ENCODE data around the gene GNB1L. TPM values are rescaled to one million over a fixed set of nuclear protein-coding genes. Genes with fewer than 3 reads are reported as not detected.

GNB1L gene
- total RNA-seq, 1 donor from 2014 or later = 5.0 TPM

DNA sequence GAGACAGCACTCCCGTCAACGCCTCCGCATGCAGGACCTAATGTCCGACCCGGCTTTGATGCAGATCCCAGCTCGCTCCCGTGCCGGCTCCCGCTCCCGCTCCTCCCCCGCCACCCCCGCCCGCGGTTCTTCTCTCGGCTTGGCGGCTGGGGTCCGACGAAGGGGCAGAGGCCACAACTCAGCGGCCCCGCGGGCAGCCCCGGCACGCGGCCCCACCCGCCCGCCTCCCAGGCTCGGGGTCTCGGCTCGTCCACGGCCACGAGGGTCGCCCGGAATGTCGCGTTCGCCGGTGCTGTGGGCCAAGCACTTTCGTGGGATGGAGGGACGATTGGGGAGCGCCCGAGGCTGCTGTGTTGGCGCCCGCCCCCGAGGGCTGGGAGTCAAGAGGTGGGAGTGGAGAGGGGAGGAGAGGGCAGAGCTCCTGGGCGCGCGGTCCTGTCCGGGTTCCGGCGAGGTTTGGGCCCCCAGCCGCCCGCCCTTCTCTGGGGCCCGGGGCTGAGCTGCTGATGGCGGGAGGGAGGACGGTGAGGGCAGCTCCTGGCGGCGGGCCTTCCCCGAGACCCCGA lies 99.4 kb downstream of the GNB1L start:
- no peak for DNase-seq
- H3K9me3 Mint-ChIP-seq (ENCODE audit: unreplicated experiment) = peaks cover 11% of the 10 kb centered on the region
- peaks cover 15% of the 10 kb centered on the region for H3K4me1 Mint-ChIP-seq (ENCODE audit: low read depth, unreplicated experiment)
- no peak overlapping the region for H3K27ac Mint-ChIP-seq (ENCODE audit: unreplicated experiment)
- no peak for TF ChIP-seq CTCF (IDR thresholded peaks at IDR 0.05; ENCODE audit: partially characterized antibody, unreplicated experiment)
- no peak overlapping the region for H3K4me3 Mint-ChIP-seq (ENCODE audit: unreplicated experiment)
- peaks cover 4% of the 10 kb centered on the region for H3K36me3 Mint-ChIP-seq (ENCODE audit: unreplicated experiment)
- peaks cover 48% of the 10 kb centered on the region for H3K27me3 Mint-ChIP-seq (ENCODE audit: unreplicated experiment)

DNA sequence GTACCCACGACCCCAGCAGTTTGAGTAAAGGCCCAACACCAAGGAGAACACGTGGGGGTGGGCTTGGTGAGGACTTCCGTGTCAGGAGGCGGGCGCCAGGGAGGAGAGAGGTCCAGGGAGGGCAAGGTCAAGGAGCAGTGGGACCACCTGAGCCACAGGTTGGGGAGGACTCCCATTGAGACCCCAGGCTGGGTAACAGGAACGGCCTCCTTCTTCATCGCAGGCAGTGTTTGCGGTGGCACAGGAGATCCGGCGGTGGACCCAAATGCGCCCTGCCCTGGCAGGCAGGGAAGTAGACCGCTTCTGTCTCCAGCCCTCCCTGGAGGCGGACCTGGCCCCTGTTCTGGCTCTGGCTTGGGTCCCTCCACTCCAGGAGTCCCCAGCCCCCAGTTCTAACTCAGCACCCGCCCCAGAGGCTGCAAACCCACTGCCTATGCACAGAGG lies 100.0 kb downstream of the GNB1L start:
- H3K27me3 Mint-ChIP-seq (ENCODE audit: unreplicated experiment) = peaks cover 43% of the 10 kb centered on the region
- DNase-seq = no peak
- no peak for TF ChIP-seq CTCF (IDR thresholded peaks at IDR 0.05; ENCODE audit: partially characterized antibody, unreplicated experiment)
- peak overlapping the region; percentile 15 for H3K4me3 Mint-ChIP-seq (ENCODE audit: unreplicated experiment)
- H3K9me3 Mint-ChIP-seq (ENCODE audit: unreplicated experiment) = peaks cover 6% of the 10 kb centered on the region
- no peak overlapping the region for H3K27ac Mint-ChIP-seq (ENCODE audit: unreplicated experiment)
- peaks cover 11% of the 10 kb centered on the region for H3K4me1 Mint-ChIP-seq (ENCODE audit: low read depth, unreplicated experiment)
- no peaks in the 10 kb centered on the region for H3K36me3 Mint-ChIP-seq (ENCODE audit: unreplicated experiment)

DNA sequence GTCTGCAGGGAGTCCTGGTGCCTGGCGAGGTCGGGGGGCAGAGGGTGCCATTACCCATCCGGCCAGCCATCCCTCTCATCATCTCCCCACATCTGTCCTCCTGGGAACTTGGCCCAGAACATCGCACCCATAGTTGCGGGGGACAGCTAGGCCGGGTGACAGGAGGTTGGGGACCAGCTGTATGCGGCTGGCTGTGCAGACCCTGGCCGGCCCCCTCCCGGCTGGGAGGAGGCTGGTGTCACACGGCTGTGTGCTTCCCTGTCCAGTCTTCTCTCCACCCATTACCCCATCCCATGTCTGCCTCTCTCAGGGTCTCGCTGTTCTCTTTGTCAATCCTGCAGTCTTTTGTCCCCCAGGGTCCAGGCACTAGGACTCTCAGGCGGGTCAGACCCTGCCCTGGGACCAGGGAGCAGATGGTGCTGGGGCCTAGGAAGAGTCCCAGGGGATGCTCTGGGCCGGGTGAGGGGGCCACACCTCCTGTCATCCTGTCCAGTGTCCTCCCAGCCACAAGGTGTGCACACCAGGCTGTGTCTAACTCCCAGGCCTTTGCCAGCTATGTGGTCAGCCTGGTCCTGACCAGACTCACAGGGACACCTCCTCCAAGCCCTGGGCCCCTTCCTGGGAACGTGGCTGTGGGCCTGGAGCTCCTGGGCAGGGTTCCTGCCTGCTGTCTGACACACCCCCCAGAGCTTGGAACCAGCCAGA lies 100.5 kb downstream of the GNB1L start:
- TF ChIP-seq CTCF (IDR thresholded peaks at IDR 0.05; ENCODE audit: partially characterized antibody, unreplicated experiment) = no peak
- Mint-ChIP-seq H3K36me3 (ENCODE audit: unreplicated experiment) (no peaks in the 10 kb centered on the region), H3K9me3 (ENCODE audit: unreplicated experiment) (peaks cover 5% of the 10 kb centered on the region), H3K4me3 (ENCODE audit: unreplicated experiment) (peak overlapping the region; percentile 46), H3K4me1 (ENCODE audit: low read depth, unreplicated experiment) (peaks cover 11% of the 10 kb centered on the region), H3K27ac (ENCODE audit: unreplicated experiment) (no peak overlapping the region), H3K27me3 (ENCODE audit: unreplicated experiment) (peaks cover 39% of the 10 kb centered on the region)
- DNase-seq = no peak

- no peak for TF ChIP-seq CTCF (IDR thresholded peaks at IDR 0.05; ENCODE audit: partially characterized antibody, unreplicated experiment)
- Mint-ChIP-seq H3K27me3 (ENCODE audit: unreplicated experiment) (peaks cover 39% of the 10 kb centered on the region), H3K4me3 (ENCODE audit: unreplicated experiment) (no peak overlapping the region), H3K9me3 (ENCODE audit: unreplicated experiment) (peaks cover 5% of the 10 kb centered on the region), H3K27ac (ENCODE audit: unreplicated experiment) (no peak overlapping the region), H3K36me3 (ENCODE audit: unreplicated experiment) (no peaks in the 10 kb centered on the region), H3K4me1 (ENCODE audit: low read depth, unreplicated experiment) (peaks cover 11% of the 10 kb centered on the region)
- DNase-seq = no peak
These were observed 101.4 kb downstream of the GNB1L start for GRCh38 chr22:19753090-19753842.
